HCEC 1CT (cell line): ENCODE measurements around the gene RAD50.

Source experiments
- DNase-seq: peaks from one replicate; pipeline ENCODE4 v3.0.0-alpha.2; 2017

Gene RAD50

DNA sequence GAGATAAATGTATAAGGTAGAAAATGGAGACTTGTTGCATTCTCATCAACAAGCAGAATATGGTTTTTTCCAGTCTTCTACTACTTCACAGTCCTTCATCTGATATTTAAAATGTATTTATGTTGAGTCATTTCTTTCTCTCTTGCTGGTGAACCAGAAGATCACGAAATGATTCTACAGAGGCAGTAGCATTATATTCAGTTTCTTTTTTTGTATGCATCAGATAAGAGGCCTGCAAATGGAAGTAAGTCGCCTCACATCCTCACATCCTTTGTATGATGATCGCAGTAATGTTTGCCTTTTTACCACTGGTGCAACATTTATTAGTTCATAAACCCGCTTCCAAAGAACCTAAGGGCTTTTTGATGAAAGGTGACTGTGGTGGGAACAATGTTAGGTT lies 79.1 kb downstream of the RAD50 start:
- no peak for DNase-seq

DNA sequence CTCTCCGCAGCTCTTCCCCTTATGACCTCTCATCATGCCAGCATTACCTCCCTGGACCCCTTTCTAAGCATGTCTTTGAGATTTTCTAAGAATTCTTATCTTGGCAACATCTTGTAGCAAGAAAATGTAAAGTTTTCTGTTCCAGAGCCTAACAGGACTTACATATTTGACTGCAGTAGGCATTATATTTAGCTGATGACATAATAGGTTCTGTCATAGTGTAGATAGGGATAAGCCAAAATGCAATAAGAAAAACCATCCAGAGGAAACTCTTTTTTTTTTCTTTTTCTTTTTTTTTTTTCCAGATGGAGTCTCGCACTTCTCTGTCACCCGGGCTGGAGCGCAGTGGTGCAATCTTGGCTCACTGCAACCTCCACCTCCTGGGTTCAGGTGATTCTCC lies 80.5 kb downstream of the RAD50 start:
- no peak for DNase-seq

DNA sequence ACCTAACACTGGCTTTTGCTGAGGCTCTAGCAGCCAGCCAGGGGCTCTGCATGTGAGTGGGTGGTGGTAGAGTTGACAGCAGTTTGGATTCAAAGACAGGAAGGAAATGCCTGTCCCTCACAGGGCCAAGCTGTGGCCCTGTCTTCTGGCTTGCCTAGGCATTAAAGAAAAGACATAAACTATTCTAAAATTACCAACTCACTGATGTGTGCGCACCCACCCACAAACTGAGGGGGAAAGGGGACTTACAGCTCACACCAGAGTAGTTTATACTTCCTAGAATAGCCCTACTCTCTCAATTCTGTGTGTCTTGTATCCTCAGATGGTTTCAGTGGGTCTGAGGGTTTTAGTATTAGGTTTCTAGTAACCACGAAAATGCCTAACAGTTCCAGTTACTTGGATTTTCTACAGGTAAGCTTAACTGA lies 82.9 kb downstream of the RAD50 start:
- DNase-seq: no peak

DNA sequence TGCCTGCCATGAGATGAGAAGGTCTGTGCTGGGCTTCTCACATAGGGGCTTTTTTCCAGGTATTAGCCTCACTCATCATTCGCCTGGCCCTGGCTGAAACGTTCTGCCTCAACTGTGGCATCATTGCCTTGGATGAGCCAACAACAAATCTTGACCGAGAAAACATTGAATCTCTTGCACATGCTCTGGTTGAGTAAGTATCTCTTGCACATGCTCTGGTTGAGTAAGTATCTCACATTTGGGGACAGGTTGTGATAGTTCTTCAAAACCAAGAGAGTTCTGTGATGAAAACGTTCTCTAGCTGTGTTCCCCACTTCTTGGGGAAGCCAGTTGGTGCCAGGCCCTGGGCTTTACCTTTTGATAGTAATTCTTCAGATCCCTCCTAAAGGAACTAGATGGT lies 83.8 kb downstream of the RAD50 start:
- DNase-seq: no peak

DNA sequence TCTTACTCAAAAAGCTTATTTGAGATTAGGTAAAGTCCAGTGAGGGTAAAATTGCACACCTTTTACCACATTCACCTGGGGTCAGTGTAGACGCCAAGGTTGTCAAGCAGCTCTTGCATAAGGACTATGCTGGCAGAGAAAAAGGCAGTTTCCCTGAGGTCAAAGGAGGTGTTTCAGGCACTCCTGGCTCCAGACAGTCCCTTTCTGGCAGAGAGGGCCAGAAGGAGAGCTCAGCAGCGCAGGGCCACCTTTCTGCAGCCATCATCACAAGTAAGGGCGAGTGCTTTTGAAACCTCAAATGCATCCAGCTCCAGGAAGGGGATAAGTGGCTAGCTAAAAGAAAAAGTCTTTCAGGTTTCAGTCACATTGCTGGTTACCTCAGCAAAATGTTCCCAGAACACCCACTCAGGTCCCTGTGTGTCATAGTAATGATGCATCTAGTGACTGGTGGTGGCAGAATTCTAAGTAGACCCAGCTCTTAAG lies 84.5 kb downstream of the RAD50 start:
- DNase-seq: no peak

DNA sequence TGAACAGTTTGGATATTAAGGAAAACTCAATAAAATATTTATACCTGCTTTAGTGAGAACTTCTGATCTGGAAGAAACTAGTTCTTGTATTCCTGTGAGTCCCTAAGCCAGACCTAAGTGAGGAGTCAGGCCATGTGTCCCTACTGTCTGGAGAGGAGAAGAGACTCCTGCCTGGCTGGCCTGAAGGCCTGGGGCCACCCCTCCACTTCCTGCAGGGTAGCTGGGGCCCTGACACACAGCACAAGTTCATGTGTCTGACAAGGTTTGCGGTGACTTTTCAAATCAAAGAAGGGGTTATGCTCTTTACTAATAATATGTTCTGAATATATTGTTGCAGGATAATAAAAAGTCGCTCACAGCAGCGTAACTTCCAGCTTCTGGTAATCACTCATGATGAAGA lies 85.1 kb downstream of the RAD50 start:
- DNase-seq: no peak

DNA sequence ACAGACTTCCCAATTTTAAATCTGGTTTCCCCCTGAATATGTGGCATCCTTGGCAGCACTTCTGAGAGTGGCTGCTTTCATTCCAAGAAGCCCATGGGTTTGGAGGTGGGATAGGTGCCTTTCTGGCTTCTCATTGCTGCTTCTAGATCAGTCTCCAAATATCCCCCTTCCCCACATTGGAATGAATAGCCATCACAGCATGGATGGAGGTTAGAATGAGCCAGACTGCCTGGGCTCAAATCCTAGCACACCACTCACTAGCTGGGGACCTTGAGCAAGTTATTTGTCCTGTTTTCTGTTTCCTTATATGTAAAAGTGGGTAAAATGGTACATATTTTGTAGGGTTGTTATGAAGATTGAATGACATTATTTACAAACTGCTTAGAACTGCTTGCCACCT lies 87.4 kb downstream of the RAD50 start:
- DNase-seq: no peak

DNA sequence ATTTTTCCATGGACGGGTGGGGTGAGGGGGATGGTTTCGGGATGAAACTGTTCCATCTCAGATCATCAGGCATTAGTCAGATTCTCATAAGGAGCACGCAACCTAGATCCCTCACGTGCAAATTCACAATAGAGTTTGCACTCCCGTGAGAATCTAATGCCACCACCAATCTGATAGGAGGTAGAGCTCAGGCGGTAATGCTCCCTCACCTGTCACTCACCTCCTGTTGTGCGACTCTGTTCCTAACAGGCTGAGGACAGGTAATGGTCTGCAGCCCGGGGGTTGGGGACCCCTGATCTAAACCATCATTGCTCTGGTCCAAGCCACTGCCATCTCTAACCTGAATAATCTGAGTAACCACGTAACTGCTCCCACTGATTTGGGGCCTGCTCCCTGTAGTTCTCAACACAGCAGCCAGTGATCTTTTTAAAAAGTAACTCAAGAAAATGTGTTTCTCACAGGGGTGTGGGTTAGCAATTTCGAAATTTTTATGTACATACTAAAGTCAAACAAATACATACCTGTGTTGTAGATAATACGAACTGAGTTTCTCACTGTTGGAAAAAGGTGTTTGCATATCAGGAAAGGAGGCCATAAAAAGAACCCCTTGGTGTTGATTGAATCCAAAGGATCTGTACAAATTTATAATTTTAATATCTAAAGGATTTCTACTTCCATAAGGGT lies 89.9 kb downstream of the RAD50 start:
- DNase-seq: no peak

DNA sequence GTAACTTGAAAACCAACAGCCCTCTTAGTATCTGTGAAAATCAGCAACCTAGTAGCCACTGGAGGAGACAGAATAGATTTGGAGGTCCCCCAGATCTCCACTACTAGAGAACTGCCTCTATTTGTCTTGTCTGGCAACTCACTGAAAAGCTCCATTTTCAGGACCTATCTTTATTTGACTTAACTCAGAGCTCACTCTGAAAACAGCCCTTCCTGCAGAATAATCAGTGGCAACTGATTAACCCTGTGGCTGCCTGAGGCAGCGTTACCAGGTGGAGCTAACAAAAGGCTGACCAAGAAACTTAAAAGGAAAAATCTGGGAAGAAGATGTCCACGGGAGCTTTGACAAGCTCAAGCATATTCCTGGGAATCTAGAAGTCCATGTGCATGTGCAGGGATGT lies 90.7 kb downstream of the RAD50 start:
- no peak for DNase-seq

DNA sequence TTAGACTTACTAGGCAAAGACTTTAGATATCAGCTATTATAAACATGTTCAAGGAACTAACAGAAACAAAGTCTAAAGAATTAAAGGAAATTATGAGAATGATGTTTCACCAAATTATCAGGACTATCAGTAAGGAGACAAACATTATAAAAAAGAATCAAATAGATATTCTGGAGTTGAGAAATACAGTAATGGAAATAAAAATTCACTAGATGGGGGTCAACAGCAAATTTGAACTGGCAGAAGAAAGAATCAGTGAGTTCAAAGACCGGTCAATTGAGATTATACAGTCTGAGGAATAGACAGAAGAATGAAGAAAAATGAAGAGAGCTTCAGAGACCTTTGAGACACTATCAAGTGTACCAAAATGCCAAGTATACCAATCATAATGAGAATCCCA lies 91.6 kb downstream of the RAD50 start:
- DNase-seq: no peak

DNA sequence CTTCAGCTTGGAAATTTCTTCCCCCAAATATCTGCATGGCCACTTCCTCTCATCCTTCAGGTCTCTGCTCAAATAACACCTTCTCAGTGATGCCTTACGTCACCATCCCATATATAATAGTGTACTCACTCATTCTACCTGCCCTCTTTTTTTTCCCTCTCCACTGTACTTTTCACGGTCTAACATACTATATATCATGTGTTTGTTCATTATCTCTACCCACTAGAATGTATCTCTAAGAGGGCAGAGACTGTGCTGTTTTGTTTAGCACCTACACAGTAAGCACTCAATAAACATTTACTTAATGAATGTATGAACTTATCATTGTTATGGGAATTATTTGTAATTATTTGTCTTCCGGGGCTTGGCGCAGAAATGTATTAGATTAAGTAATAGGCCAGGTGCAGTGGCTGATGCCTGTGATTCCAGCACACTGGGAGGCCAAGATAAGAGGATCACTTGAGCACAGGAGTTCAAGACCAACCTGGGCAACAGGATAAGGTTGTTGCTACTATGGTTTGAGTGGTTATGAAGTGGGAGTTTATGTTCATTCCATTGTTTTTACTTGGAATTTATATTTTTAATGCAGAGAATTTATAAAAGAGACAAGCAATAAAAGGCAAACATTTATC lies 95.2 kb downstream of the RAD50 start:
- DNase-seq: no peak

DNA sequence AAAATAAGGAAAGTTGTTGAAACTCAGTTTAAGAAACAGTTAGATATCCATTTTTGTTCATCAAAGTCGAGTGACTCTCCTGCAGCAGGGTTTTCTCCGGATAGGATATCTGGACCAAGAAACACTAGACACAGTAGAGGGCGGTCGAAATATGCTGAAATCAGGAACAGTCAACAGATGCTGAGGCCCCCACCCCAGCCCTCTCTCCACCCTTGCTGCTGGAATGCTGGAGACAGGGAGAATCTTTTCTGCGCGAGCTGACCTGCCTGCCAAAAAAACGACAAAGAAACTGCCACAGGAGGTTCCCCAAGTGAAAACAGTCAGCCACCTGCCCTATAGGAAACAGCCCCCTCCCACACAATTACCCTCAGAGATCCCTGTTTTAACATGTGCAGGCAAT lies 96.9 kb downstream of the RAD50 start:
- DNase-seq: no peak

DNA sequence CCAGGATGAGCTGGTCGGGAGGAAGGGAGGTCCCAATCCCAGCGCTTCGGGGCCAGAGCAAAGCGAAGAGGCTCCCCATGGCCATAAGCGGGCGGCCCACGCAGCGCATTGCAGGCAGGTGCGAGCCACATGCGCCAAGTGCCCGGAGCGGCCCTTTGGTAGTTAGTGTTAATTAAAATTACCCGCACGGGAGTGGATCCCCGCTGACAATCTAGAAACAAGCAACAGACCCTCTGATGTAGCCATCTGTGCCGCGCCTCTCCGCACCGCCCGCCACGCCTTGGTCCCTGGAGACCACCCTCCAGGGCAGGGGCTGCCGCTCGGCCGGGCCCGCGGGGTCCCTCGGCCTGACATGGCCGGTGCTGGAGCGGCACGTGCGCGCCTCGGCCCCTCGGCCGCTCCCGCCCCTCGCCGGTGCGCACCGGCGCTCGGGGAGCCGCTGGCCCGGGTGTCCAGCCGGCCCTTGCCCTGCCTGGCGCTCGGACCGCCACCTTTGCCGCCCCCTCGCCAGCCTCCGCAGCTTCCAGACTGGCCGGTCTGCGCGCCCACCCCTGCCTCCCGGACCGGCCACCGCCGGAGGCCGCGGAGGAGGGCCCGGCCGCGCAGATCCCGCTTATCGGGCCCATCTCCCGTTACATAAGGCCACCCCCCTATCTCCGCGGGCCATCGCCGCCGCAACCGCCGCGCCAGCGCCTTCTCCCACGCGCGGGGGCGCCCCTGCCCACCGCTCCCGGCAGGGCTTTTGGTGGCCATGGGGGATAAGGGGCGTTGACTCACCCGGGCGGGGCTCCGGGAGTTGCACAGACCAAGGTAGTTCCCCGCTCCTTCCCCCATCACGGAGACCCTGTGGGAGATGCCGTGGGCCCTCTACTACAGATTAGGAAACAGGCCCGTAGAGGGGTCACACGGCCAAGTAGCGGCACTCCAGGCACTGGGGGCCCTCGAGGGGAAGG lies 99.3 kb downstream of the RAD50 start:
- no peak for DNase-seq

DNA sequence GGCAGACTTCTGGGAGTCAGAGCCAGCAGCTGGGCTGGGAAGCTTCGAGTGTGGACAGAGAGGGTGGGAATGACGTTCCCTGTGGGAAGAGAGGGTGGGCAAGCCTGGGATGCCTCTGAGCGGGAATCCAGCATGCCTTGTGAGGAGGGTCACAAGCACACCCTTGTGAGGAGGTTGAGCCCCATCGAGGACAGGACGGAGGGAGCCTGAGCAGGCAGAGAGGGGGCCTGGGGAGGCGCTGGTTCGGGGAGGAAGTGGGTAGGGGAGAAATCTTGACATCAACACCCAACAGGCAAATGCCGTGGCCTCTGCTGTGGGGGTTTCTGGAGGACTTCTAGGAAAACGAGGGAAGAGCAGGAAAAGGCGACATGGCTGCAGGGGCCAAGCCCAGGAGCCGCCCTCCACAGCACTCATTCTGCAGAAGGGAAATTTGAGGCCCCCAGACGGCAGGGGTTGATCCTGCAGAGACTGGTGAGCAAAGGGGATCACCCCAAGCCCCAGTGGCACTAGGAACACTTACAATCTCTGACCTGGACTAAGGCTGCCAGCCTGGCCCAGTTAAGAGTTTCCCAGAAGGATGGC lies 100.1 kb downstream of the RAD50 start:
- DNase-seq: no peak

DNA sequence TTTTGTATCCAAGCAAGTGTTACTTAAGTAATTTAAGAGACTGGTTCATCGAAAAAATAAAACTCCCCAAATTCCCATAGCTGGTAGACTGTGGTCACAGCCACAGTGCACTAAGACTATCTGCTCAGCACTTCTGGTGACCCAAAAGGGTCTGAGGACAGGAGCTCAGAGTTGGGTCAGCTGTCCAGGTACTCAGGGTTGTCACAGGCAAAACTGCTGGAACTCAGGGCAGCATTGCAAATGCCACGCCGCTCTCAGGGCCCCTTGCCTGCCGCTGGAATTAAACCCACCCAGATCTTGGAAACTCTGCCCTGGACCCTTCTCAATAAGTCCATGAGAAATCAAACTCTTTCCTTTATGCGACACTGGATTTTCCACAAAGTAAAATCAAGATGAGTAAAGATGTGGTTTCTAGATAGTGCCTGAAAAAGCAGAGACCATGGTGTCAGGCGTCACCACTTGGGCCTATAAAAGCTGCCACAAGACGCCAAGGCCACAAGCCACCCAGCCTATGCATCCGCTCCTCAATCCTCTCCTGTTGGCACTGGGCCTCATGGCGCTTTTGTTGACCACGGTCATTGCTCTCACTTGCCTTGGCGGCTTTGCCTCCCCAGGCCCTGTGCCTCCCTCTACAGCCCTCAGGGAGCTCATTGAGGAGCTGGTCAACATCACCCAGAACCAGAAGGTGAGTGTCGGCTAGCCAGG lies 101.1 kb downstream of the RAD50 start, which contains the start of gene IL13:
TSS of gene IL13 (plus strand) at position 498 of the 705 bp plus-strand sequence. CDS start at position 512, 14 bp downstream.
- no peak for DNase-seq

DNA sequence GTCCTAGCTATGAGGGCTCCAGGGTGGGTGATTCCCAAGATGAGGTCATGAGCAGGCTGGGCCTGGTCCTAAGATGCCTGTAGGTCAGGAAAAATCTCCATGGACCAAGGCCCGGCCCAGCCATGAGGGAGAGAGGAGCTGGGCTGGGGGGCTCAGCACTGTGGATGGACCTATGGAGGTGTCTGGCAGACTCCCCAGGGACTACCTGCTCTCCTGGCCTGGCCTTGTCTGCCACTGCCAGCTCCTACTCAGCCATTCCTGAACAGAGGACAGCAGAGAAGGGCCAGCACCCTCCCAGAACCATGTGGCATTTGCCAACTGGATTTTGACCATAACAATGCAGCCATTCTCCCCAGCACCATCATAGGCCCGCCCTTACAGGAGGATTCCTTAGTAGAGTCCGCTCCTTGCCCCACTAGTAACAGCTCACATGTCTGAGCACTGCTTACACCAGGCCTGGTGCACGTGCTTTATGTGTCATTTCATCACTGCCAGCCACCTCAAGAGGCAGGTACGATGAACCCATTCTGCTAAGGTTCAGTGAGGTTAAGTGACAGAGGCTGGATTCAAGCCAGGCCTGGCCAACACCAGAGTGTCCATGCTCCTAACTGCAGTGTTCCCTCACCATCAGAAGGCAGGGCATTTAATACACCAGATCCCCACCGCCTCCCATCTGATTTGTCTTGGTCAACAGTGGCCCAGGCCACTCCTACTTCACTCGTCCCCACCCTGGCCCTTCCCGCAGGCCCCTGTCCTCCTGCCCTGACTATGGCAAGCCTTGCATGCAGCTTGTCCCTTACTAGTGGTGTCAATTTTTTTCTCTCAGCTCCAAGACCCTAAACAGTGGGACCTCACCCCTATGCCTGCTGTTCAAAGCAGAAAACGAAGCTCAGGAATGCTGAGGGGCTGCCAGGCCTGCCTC lies 101.9 kb downstream of the RAD50 start:
- no peak for DNase-seq

DNA sequence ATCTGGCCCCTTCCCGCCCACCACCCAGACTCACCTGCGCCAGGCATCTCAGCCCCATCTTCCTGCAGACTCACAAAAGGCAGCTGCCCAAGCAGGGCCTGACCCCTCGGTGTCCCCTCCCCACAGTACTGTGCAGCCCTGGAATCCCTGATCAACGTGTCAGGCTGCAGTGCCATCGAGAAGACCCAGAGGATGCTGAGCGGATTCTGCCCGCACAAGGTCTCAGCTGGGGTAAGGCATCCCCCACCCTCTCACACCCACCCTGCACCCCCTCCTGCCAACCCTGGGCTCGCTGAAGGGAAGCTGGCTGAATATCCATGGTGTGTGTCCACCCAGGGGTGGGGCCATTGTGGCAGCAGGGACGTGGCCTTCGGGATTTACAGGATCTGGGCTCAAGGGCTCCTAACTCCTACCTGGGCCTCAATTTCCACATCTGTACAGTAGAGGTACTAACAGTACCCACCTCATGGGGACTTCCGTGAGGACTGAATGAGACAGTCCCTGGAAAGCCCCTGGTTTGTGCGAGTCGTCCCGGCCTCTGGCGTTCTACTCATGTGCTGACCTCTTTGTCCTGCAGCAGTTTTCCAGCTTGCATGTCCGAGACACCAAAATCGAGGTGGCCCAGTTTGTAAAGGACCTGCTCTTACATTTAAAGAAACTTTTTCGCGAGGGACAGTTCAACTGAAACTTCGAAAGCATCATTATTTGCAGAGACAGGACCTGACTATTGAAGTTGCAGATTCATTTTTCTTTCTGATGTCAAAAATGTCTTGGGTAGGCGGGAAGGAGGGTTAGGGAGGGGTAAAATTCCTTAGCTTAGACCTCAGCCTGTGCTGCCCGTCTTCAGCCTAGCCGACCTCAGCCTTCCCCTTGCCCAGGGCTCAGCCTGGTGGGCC lies 103.1 kb downstream of the RAD50 start:
- no peak for DNase-seq

DNA sequence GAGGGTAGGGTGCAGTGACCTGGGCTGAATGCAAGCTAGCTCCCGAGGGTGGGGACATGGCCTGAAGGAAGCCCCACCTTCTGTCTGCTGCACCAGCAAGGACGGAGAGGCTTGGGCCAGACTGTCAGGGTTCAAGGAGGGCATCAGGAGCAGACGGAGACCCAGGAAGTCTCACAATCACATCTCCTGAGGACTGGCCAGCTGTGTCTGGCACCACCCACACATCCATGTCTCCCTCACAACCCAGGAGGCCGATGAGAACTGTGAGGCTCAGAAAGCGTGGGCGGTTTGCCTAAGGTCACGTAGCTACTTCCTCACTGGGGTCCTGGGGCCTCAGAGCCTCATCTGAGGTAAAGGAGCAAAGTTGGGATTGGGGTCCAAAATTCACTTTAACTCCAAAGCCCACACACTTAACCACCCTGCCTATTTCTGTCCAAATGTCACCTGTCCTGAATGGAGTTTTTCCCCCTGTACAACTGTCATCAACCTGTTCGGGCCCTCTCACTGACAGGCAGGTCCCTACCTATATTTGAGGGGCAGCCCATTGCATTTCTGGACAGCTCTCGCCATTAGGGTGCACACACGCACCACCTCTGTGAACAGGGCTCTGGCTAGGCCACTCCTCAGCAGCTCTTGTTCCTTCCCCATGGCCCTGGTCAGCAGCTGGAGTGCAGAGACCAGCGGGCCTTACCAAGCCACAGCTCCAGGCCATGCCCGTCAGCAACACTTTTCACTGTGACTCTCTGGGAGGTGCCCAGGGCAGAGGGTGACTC lies 104.6 kb downstream of the RAD50 start:
- DNase-seq: no peak

DNA sequence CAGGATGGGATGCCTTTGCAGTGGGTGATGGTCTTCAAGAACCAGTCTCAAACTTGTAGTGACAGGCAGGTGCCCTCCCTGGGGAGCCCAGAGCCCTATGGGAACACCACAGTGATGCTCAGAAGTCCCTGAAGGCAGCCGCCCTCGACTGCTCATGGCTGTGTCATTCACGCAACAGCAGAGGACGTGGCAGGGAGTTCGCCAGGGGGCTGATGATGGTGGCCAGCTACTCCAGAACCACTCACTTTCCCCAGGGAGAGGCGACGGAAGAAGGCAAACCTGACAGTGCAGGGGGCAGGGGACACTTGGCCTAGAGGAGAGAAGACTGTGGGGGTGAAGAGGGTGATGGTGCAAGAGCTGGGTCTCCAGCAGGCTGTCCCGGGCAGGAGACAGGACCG lies 105.2 kb downstream of the RAD50 start:
- no peak for DNase-seq
